SH-SY5Y (cell line): ENCODE results near the gene TADA2B.

ENCODE experiments used
- GATA2 ChIP-seq: IDR thresholded peaks from 2 replicates; pipeline ENCODE4 v1.6.1; 2011; ENCODE audit warnings: mild to moderate bottlenecking, low read depth, low read length
- GATA3 ChIP-seq: IDR thresholded peaks from 2 replicates; pipeline ENCODE4 v1.6.1; 2011; ENCODE audit warnings: low read depth, mild to moderate bottlenecking, low read length, moderate library complexity

Gene TADA2B

GRCh38 chr4:7043284-7044136 lies at the start of gene TADA2B:
Gene TADA2B, plus strand, starts transcription at chr4:7043372. Its CDS starts 208 bp downstream, at chr4:7043580.
- TF ChIP-seq GATA2 (no peak), GATA3 (no peak)

GRCh38 chr4:6996481-6996880 lies 46.7 kb upstream of the TADA2B start:
- TF ChIP-seq GATA3 (no peak), GATA2 (no peak)

GRCh38 chr4:6999172-7000086 lies 43.7 kb upstream of the TADA2B start:
- TF ChIP-seq GATA2 (no peak), GATA3 (no peak)

GRCh38 chr4:7000421-7001176 lies 42.6 kb upstream of the TADA2B start:
- no peak for TF ChIP-seq GATA2
- no peak for TF ChIP-seq GATA3

GRCh38 chr4:7001271-7001670 lies 41.9 kb upstream of the TADA2B start:
- TF ChIP-seq GATA2 (no peak), GATA3 (no peak)

GRCh38 chr4:7002336-7002735 lies 40.8 kb upstream of the TADA2B start:
- no peak for TF ChIP-seq GATA2
- TF ChIP-seq GATA3 = no peak

- TF ChIP-seq GATA3 = no peak
- TF ChIP-seq GATA2 = no peak
These were observed 39.8 kb upstream of the TADA2B start for GRCh38 chr4:7003176-7003878.

GRCh38 chr4:7003879-7004240 lies 39.3 kb upstream of the TADA2B start:
- no peak for TF ChIP-seq GATA3

- no peak for TF ChIP-seq GATA2
- TF ChIP-seq GATA3 = no peak
These were observed 38.8 kb upstream of the TADA2B start for GRCh38 chr4:7004331-7004730.

GRCh38 chr4:7005571-7005970 lies 37.6 kb upstream of the TADA2B start:
- no peak for TF ChIP-seq GATA2
- no peak for TF ChIP-seq GATA3

GRCh38 chr4:7006411-7006810 lies 36.8 kb upstream of the TADA2B start:
- no peak for TF ChIP-seq GATA2
- no peak for TF ChIP-seq GATA3

- TF ChIP-seq GATA3 (no peak), GATA2 (no peak)
These were observed 35.8 kb upstream of the TADA2B start for GRCh38 chr4:7007142-7007907.

- TF ChIP-seq GATA2 (no peak), GATA3 (no peak)
These were observed 35.2 kb upstream of the TADA2B start for GRCh38 chr4:7007944-7008343.
